Measurements from ENCODE around the gene GPX4.

DNA sequence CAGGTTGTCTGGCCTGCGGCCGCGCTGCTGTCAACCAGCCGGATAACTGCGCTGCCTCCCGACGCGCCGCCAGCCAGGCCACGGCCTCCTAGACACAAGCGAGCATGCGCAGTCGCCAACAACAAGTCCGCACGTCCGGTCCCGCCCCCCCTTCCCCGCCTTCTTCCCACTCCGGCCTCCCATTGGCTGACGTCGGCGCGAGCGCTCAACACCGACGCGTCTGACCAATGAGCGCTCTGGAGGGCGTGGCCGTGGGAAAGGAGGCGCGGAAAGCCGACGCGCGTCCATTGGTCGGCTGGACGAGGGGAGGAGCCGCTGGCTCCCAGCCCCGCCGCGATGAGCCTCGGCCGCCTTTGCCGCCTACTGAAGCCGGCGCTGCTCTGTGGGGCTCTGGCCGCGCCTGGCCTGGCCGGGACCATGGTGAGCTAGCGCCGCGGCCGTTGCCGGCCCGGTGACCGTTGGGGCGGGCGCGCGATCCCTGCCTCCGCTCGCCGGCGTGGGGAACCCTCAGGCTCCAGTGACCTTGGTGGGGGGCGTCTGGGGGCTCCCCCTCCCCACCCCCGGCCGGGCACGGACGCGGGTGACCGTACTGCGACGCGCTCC is at the start of gene GPX4:
- peak in 1 of 4 donors; percentile 41 for TF ChIP-seq EP300 (IDR thresholded peaks at IDR 0.05)
- TF ChIP-seq, protein P1, sequence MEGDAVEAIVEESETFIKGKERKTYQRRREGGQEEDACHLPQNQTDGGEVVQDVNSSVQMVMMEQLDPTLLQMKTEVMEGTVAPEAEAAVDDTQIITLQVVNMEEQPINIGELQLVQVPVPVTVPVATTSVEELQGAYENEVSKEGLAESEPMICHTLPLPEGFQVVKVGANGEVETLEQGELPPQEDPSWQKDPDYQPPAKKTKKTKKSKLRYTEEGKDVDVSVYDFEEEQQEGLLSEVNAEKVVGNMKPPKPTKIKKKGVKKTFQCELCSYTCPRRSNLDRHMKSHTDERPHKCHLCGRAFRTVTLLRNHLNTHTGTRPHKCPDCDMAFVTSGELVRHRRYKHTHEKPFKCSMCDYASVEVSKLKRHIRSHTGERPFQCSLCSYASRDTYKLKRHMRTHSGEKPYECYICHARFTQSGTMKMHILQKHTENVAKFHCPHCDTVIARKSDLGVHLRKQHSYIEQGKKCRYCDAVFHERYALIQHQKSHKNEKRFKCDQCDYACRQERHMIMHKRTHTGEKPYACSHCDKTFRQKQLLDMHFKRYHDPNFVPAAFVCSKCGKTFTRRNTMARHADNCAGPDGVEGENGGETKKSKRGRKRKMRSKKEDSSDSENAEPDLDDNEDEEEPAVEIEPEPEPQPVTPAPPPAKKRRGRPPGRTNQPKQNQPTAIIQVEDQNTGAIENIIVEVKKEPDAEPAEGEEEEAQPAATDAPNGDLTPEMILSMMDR (IDR thresholded peaks at IDR 0.05), result no peak
- TF ChIP-seq POLR2A (IDR thresholded peaks at IDR 0.05), result peak; percentile 82 to 88
